ENCODE data around the gene STARD3. TPM values are rescaled to one million over a fixed set of nuclear protein-coding genes. Genes with fewer than 3 reads are reported as not detected.

The STARD3 gene
- total RNA-seq (2022; extraction: Qiagen RNA extraction; ENCODE audit: low read depth), result 40.5 to 62.3 TPM (median 55.7 TPM) in 5 replicates

DNA sequence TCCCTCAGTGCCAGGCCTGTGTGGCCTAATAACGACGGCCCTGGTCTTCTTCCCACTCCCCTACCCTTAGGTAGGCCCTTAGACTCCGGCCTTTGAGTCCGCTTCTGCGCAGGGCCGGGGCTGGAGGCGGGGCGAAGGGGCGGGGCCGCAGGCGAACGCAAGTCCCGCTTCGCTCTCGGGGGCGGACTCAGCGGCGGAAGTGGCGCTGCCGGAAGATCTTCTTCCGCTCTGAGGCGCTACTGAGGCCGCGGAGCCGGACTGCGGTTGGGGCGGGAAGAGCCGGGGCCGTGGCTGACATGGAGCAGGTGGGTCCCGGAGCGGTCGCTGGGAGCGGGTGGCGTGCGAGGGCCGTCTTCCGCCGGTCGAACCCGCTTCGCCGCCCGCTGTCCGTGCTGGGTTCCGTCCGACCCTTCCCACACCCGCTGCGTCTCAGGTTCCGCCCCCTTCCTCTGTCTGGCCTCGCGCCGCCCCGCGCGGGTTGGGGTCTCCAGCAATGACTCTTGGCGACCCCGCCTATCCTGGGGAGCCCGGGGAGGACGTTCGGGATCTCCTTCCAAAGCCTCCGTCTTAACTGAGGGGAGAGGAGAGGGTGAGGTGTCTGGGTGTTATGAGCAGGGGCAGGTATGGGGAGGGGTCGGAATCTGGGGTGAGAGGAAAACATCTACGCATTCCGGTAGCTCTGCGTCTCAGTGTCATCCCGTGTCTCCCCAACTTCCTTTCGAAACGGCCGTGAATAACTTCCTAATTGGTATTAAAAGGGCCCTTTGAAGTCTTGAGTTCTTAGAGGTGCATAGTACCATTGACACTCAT is at the start of gene STARD3:
STARD3 (plus strand) TSS at position 218 of the 810 bp plus-strand sequence. CDS start 16,388 bp downstream, outside the sequence.

DNA sequence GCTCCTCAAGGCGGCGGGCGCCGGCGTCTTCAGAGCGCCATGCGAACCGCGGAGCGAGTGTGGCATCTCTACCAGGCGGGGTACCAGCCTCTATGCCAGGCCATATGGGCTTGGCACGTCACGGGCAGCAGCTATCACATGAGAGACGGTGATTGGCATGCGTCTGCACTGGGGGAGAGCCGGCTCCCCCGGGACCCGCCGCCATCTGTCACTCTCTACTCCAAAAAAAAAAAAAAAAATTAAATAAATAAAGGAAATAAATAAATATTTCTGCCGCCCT is 29.2 kb upstream of the STARD3 start, which contains the start of gene NEUROD2:
NEUROD2 (minus strand) TSS at position 70 of the 280 bp plus-strand sequence. CDS start 1,321 bp downstream, outside the sequence.

DNA sequence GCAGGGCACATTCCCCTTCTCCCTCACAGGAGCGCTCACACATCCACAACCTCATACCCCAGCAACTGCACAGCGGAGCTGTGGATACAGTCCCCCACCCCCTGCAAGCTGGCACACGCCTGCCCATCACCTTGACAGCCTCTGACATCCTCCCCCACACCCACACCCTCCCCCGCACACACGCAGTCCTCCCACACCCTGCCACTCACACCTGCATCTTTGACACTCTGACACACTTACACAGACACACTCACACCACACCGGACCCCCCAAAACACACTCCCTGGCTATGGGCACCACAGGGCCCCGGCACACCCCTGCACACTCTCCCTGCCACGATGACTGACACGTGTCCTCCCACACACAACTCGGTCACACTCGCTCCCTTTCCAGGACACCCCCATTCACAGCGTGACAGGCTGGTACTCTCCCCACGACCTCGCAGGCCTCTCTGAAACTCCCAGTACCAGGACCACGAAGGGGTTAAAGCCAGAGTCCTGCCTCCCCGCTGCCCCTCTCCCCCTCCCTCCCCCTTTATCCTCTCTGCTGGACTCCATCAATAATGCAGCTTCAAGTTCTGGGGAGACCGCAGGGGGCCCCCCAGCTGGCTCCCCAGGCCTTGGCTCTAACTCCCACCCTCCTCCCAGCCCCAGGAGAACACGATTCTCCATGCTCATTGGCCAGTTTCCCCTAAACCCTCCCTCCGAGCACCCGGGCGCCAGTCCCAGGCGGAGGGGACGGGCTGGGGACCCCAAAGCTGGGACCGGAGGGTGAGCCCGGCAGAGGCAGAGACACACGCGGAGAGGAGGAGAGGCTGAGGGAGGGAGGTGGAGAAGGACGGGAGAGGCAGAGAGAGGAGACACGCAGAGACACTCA is 10.5 kb upstream of the STARD3 start, which contains the start of gene PPP1R1B:
PPP1R1B (plus strand) TSS at position 782 of the 876 bp plus-strand sequence. CDS start 441 bp downstream, outside the sequence.

DNA sequence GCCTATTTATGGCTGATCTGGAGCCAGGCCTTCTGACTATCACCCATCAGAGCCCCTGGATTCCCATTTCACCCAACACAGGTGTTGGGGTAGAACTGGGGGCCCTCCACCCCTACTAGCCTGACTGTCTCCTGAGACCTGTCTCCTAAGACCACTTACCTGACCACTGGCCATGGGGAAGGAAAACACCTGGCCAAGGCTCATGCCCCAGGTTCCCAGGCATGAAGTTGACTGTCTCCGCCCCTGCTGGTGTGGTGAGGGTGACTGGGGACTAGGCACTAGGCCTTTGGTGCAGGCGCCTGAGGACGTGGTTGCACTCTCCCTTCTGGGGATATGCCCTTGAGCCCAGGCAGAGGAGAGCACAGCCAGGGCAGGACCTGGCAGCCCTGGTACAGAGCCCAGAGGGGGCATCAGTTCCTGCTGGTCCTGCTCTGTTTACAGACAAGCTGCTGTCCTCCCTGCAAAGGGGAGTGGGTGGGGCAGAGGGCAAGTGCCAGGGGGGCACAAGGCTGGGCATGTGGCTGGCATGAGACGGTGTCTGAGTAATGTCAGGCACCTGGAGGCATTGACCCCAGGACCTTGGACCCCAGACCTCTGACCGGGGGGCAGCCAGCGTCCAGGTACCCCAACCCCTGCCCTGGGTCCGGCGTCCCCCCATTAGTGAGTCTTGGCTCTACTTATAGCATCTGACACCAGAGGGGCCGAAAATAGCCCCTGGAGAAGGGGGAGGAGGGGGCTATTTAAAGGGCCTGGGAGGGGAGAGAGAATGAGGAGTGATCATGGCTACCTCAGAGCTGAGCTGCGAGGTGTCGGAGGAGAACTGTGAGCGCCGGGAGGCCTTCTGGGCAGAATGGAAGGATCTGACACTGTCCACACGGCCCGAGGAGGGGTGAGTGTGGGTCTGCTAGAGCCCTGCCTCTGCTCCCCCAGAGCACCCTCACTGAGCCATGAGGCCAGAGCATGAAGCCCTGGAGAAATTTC is 27.9 kb downstream of the STARD3 start, which contains the start of gene TCAP:
TCAP (plus strand) TSS at position 769 of the 981 bp plus-strand sequence; CDS start at position 780, 11 bp downstream.

DNA sequence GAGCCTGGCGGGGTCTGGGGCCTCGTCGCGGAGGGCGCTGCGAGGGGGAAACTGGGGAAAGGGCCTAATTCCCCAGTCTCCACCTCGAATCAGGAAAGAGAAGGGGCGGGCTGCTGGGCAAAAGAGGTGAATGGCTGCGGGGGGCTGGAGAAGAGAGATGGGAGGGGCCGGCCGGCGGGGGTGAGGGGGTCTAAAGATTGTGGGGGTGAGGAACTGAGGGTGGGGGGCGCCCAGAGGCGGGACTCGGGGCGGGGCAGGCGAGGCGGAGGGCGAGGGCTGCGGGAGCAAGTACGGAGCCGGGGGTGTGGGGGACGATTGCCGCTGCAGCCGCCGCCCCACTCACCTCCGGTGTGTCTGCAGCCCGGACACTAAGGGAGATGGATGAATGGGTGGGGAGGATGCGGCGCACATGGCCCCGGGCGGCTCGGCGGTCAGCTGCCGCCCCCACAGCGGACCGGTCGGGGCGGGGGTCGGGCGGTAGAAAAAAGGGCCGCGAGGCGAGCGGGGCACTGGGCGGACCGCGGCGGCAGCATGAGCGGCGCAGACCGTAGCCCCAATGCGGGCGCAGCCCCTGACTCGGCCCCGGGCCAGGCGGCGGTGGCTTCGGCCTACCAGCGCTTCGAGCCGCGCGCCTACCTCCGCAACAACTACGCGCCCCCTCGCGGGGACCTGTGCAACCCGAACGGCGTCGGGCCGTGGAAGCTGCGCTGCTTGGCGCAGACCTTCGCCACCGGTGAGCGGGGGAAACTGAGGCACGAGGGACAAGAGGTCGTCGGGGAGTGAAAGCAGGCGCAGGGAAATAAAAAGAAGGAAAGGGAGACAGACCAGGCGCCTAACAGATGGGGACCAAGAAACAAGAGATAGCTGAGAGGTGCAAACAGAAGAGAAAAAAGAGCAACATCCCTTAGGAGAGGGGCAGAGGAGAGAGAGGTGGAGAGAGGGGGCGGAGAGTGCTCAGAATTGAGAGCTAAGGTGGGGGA is 31.3 kb downstream of the STARD3 start, which contains the start of gene PNMT:
PNMT (plus strand) TSS at position 509 of the 980 bp plus-strand sequence; CDS start at position 532, 23 bp downstream.

DNA sequence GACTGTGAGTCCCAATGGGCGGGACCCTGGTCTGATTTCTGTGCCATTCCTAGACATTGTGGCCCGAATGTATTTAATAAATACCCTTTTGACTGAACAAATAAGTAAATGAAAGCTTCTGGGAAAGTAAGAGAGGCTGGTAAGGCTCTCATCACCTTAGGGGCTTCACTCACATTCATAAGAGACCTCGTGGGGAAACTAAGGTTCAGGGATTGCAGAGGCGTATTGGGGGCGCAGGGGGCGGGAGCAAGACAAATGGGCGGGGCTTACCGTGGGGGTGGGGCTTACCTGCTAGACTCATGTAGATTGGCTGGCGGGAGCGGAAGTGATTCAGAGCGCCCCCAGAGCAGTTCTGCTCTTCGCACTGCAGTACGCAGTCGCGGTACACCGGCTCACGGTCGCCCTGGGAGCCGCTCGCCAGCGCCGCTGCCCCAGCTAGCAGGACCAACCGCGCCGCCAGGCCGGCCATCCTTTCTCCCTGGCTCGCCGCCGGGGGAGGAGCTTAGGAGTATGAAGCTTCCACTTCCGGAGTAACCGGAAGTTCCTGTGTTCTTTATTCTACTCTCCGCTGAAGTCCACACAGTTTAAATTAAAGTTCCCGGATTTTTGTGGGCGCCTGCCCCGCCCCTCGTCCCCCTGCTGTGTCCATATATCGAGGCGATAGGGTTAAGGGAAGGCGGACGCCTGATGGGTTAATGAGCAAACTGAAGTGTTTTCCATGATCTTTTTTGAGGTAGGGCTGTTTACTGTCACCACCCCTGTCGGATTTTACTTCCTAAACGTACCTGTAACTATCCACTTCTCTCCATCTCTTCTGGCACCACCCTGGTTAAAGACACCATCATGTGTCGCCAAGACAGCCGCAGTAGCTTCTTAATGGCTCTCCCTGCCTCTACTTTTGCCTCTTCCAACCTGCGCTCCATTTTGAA is 50.9 kb downstream of the STARD3 start, which contains the start of gene PGAP3:
PGAP3 (minus strand) TSS at position 512 of the 929 bp plus-strand sequence; CDS start at position 469, 43 bp downstream.

DNA sequence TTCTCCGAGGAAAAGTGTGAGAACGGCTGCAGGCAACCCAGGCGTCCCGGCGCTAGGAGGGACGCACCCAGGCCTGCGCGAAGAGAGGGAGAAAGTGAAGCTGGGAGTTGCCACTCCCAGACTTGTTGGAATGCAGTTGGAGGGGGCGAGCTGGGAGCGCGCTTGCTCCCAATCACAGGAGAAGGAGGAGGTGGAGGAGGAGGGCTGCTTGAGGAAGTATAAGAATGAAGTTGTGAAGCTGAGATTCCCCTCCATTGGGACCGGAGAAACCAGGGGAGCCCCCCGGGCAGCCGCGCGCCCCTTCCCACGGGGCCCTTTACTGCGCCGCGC is 62.8 kb downstream of the STARD3 start, which contains the start of gene ERBB2:
ERBB2 (plus strand) TSS at position 247 of the 330 bp plus-strand sequence. CDS start 175 bp downstream, outside the sequence.

Other genes with a start within 250 kb of the STARD3 start
- gene FBXL20, start 235.5 kb upstream of the STARD3 start, total RNA-seq (2022; extraction: Qiagen RNA extraction; ENCODE audit: low read depth), result 6.3 to 8.6 TPM (median 8.1 TPM) in 5 replicates
- 24.9 to 34.8 TPM (median 32.9 TPM) in 5 replicates for gene MED1, start 185.9 kb upstream of the STARD3 start, total RNA-seq (2022; extraction: Qiagen RNA extraction; ENCODE audit: low read depth)
- 29.3 to 38.4 TPM (median 36.1 TPM) in 5 replicates for gene CDK12, start 175.7 kb upstream of the STARD3 start, total RNA-seq (2022; extraction: Qiagen RNA extraction; ENCODE audit: low read depth)
- not detected in 5 replicates for gene NEUROD2, start 29.2 kb upstream of the STARD3 start, total RNA-seq (2022; extraction: Qiagen RNA extraction; ENCODE audit: low read depth)
- 0.13 TPM in 1 of 5 replicates, not detected in the others for gene PPP1R1B, start 10.2 kb upstream of the STARD3 start, total RNA-seq (2022; extraction: Qiagen RNA extraction; ENCODE audit: low read depth)
- gene TCAP, start 28.2 kb downstream of the STARD3 start, total RNA-seq (2022; extraction: Qiagen RNA extraction; ENCODE audit: low read depth), result 0.54 to 1.0 TPM (median 0.92 TPM) in 5 replicates
- gene PNMT, start 31.3 kb downstream of the STARD3 start, total RNA-seq (2022; extraction: Qiagen RNA extraction; ENCODE audit: low read depth), result not detected in 5 replicates
- 6.4 to 8.5 TPM (median 8.1 TPM) in 5 replicates for gene PGAP3, start 50.9 kb downstream of the STARD3 start, total RNA-seq (2022; extraction: Qiagen RNA extraction; ENCODE audit: low read depth)
- 27.5 to 36.2 TPM (median 30.1 TPM) in 5 replicates for gene ERBB2, start 62.9 kb downstream of the STARD3 start, total RNA-seq (2022; extraction: Qiagen RNA extraction; ENCODE audit: low read depth)
- 90.7 to 109 TPM (median 94.1 TPM) in 5 replicates for gene MIEN1, start 93.4 kb downstream of the STARD3 start, total RNA-seq (2022; extraction: Qiagen RNA extraction; ENCODE audit: low read depth)
- gene GRB7, start 100.8 kb downstream of the STARD3 start, total RNA-seq (2022; extraction: Qiagen RNA extraction; ENCODE audit: low read depth), result 2.8 to 7.3 TPM (median 4.8 TPM) in 5 replicates
- not detected in 5 replicates for gene IKZF3, start 227.2 kb downstream of the STARD3 start, total RNA-seq (2022; extraction: Qiagen RNA extraction; ENCODE audit: low read depth)
- not detected in 5 replicates for gene ZPBP2, start 231.1 kb downstream of the STARD3 start, total RNA-seq (2022; extraction: Qiagen RNA extraction; ENCODE audit: low read depth)

Measured in A549 treated with RU486 at 1 μM for 4 hours (cell line).